ENCODE results near the gene ALB. TPM values are rescaled to one million over a fixed set of nuclear protein-coding genes. Genes with fewer than 3 reads are reported as not detected.

ALB gene
- total RNA-seq, 1 donor from 2014 or later, result not detected

Other genes with a start within 250 kb of the ALB start
- gene ANKRD17, start 145.5 kb upstream of the ALB start, total RNA-seq, result 68.6 and 72.4 TPM in 2 replicates
- gene AFP, start 31.9 kb downstream of the ALB start, total RNA-seq, result not detected in 2 replicates
- gene AFM, start 77.5 kb downstream of the ALB start, total RNA-seq, result not detected in 2 replicates
- gene RASSF6, start 216.1 kb downstream of the ALB start, total RNA-seq, result not detected in 2 replicates

All from activated T-helper 1 cell treated with anti-CD3 and anti-CD28 coated beads, Interleukin-12 subunit alpha, Interleukin-12 subunit beta, Interleukin-2, Interleukin-4 antibody, amounts not matched to agents 30 ng/mL and 10 ng/mL and 1 ng/mL, durations not matched to agents 14 hours and 24 hours and 36 hours (primary cell).